ENCODE results near the gene MAGI2. TPM values are rescaled to one million over a fixed set of nuclear protein-coding genes. Genes with fewer than 3 reads are reported as not detected.
"Not testable (repeated sequence)": the region's sequence is repeated elsewhere in the genome, so short reads cannot be mapped to it uniquely, and the experiment has no call there.

The MAGI2 gene
- total RNA-seq, 2 donors from 2014 or later = 3.9 to 10.5 TPM

DNA sequence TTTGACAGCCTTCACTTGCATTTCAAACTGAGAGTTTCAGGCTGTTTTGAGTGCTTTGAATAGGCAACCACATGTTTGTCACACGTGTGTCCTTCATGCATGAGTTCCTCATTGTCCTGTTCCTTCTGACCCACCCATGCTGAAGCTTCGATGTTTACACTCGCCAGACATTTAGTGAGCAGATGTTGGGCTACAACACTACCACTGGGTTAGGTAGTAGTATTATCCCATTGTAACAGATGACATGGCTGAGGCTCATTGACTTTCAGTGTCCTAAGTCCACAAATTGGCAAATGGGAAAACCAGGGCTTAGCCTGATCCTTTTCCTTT is 1198.8 kb downstream of the MAGI2 start:
- 71 to 85% methylated on average over 3 of the region's 3 CpGs for WGBS, 2 donors
- ATAC-seq = no peak
- no peaks in the 10 kb centered on the region for H3K27me3 ChIP-seq

DNA sequence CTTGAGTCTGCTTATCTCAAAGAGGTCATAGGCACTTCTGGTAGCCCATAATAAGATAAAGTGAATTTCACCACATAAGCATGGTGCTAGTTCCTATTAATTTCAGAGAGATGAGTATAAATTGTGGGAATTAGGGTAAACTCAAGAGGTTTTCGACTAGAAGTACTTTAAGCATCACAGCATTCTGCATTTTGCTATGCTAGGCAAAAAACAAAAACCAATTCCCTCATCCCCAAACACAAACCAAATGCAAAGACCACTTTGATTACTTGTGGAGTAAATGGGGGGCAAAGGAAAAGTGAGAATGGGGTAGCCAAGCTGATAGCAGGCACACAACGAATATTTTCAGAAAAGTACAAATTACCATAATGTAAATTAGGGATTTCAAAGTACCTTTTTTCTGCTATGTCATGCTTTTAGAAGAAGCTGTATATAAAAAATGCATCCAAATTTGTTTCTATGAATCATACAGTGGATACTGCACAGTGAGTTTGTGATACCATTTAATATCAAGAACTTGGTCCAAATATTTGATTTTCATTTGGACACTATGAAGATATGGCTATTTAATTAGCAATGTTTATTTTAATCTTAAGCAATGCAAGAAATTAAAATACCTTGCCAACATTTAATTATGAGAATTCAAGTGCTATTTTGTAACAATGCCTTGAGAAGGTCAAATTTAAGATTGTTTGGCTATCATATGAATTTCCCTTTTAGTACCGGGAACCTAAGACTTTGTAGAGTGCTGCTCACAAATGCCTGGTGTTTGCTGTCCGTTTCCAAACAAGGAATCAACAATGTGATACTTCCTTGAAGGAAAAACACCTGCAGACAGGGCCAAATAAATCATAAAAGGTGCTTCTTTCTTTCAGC is 1199.4 kb downstream of the MAGI2 start:
- Histone ChIP-seq H3K9me3 (no peaks in the 10 kb centered on the region), H3K4me3 (no peak overlapping the region), H3K36me3 (replicated peaks in 1 of 2; ENCODE audit: insufficient read depth in 1 of 2, low read depth in 2 of 2) (no peaks in the 10 kb centered on the region), H3K27me3 (no peaks in the 10 kb centered on the region), H3K4me1 (no peaks in the 10 kb centered on the region), H3K27ac (no peak overlapping the region)
- intact Hi-C loops (cut with DNase I) = no loop called here
- 72 to 73% methylated on average over 4 of the region's 4 CpGs for WGBS, 2 donors
- ATAC-seq = no peak
- DNase-seq = no peak
- TF ChIP-seq, protein P1, sequence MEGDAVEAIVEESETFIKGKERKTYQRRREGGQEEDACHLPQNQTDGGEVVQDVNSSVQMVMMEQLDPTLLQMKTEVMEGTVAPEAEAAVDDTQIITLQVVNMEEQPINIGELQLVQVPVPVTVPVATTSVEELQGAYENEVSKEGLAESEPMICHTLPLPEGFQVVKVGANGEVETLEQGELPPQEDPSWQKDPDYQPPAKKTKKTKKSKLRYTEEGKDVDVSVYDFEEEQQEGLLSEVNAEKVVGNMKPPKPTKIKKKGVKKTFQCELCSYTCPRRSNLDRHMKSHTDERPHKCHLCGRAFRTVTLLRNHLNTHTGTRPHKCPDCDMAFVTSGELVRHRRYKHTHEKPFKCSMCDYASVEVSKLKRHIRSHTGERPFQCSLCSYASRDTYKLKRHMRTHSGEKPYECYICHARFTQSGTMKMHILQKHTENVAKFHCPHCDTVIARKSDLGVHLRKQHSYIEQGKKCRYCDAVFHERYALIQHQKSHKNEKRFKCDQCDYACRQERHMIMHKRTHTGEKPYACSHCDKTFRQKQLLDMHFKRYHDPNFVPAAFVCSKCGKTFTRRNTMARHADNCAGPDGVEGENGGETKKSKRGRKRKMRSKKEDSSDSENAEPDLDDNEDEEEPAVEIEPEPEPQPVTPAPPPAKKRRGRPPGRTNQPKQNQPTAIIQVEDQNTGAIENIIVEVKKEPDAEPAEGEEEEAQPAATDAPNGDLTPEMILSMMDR (IDR thresholded peaks at IDR 0.05) = no peak
- TF ChIP-seq POLR2A (IDR thresholded peaks at IDR 0.05) = no peak

More for the DNA sequence above, 1198.8 kb downstream of the MAGI2 start:
- intact Hi-C loops (cut with DNase I) = no loop called here
- H3K4me3 ChIP-seq = no peak overlapping the region
- H3K27ac ChIP-seq = no peak overlapping the region
- DNase-seq = no peak
- no peaks in the 10 kb centered on the region for H3K9me3 ChIP-seq
- H3K36me3 ChIP-seq (replicated peaks in 1 of 2; ENCODE audit: insufficient read depth in 1 of 2, low read depth in 2 of 2) = no peaks in the 10 kb centered on the region
- H3K4me1 ChIP-seq = no peaks in the 10 kb centered on the region
- no peak for TF ChIP-seq POLR2A (IDR thresholded peaks at IDR 0.05)
- TF ChIP-seq, protein P1 (IDR thresholded peaks at IDR 0.05) = no peak

DNA sequence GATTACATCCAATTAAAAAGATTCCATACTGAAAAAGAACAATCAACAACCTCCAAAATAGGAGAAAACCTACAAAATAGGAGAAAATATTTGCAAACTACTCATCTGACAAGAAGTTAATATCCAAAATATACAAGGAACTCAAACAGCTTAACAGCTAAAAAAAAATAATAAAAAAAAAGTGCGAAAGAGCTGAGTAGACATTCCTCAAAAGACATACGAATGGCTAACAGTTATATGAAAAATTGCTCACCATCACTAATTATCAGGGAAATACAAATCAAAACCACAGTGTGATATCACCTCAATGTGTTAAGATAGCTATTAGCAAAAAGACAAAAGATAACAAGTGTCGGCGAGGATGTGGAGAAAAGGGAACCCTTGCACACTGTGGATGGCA is 1204.6 kb downstream of the MAGI2 start:
- Histone ChIP-seq H3K27me3 (no peaks in the 10 kb centered on the region), H3K27ac (no peak overlapping the region), H3K4me1 (no peaks in the 10 kb centered on the region), H3K36me3 (replicated peaks in 1 of 2; ENCODE audit: insufficient read depth in 1 of 2, low read depth in 2 of 2) (no peaks in the 10 kb centered on the region), H3K9me3 (no peaks in the 10 kb centered on the region), H3K4me3 (no peak overlapping the region)
- TF ChIP-seq POLR2A (IDR thresholded peaks at IDR 0.05) = no peak
- TF ChIP-seq, protein P1 (IDR thresholded peaks at IDR 0.05) = no peak
- ATAC-seq (no peak), DNase-seq (no peak)
- intact Hi-C loops (cut with DNase I) = no loop called here
- WGBS, 2 donors = 89 to 90% methylated on average over 4 of the region's 4 CpGs

DNA sequence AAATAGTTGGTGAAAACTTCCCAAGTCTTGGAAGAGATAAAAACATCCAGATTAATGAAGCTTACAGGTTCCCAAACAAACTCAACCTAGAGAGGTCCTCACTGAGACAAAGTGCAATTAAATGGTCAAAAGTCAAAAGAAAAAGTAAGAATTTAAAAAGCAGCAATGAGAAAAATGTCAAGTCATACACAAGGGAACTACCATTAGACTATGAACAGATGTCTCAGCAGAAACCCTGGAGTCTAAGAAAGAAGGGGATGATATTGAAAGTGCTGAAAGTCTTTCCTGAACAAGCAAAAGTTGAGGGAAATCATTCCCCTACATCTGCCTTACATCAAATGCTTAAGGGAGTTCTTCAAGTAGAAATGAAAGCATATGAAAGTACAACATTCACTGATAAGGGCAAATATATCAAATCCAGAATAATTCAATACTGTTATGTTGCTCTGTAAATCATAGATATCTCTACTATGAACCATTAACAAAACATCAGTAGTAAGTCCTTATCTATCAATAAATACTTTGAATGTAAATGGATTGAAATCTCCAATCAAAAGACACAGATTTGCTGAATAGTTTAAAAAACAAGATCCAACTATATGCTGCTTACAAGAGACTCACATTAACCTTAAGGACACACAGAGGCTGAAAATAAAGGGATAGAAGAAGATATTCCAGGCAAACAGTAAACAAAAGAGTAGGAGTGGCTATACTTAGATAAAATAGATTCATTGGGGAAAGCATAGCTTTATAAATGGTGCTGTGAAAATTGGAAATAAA is 1205.4 kb downstream of the MAGI2 start:
- no peak for DNase-seq
- Histone ChIP-seq H3K27me3 (no peaks in the 10 kb centered on the region), H3K36me3 (replicated peaks in 1 of 2; ENCODE audit: insufficient read depth in 1 of 2, low read depth in 2 of 2) (no peaks in the 10 kb centered on the region), H3K4me3 (no peak overlapping the region), H3K9me3 (no peaks in the 10 kb centered on the region), H3K4me1 (no peaks in the 10 kb centered on the region), H3K27ac (no peak overlapping the region)
- no peak for ATAC-seq
- TF ChIP-seq, protein P1 (IDR thresholded peaks at IDR 0.05) = no peak
- no peak for TF ChIP-seq POLR2A (IDR thresholded peaks at IDR 0.05)
- intact Hi-C loops (cut with DNase I) = no loop called here

DNA sequence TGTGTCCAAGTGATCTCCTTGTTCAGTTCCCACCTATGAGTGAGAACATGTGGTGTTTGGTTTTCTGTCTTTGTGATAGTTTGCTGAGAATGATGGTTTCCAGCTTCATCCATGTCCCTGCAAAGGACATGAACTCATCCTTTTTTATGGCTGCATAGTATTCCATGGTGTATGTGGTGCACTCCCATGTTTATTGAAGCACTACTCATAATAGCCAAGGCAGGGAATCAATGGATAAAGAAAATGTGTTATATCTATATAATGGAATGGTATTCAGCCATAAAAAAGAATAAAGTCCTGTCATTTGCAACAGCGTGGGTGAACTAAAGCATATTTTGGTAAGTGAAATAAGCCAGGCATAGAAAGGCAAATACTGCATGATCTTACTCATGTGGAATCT is 1213.3 kb downstream of the MAGI2 start:
- not testable (repeated sequence) for DNase-seq, H3K27ac ChIP-seq

More for the DNA sequence above, 1213.3 kb downstream of the MAGI2 start:
- intact Hi-C loops (cut with DNase I); H3K36me3 ChIP-seq (replicated peaks in 1 of 2; ENCODE audit: insufficient read depth in 1 of 2, low read depth in 2 of 2); H3K27me3 ChIP-seq; ATAC-seq; H3K9me3 ChIP-seq; H3K4me3 ChIP-seq; H3K4me1 ChIP-seq: not testable (repeated sequence)
- WGBS, 2 donors = 86 to 100% methylated on average over 1 of the region's 1 CpG

Data from body of pancreas (tissue), 4 donors.